Pancreas (tissue), 10 donors: ENCODE data around the gene ZNF518A. TPM values are rescaled to one million over a fixed set of nuclear protein-coding genes. Genes with fewer than 3 reads are reported as not detected.

Source experiments
- ATAC-seq, 4 donors: fragments of 200-7000 bp; cut with Tn5 transposase; one replicate each; pipeline versions ENCODE4 v1.8.0 to v1.9.1; 2020; ENCODE audit warnings: mild to moderate bottlenecking in 4 of 4, moderate library complexity in 4 of 4
- DNase-seq, 6 donors: peaks; one replicate each; pipeline ENCODE4 v3.0.0-alpha.2; 2020
- FAIRE-seq: peaks from 2 replicates; lab custom pipeline; 2012; peaks lifted over from hg19 to GRCh38; lab: Jason Lieb, UNC
- H3K27ac ChIP-seq, 4 donors: fragments of 200-600 bp; sonication (generic); 1 replicate in 3 of 4; 2 replicates in 1 of 4; pipeline versions ENCODE4 v1.5.0 to v1.8.0; 2020
- H3K27me3 ChIP-seq, 4 donors: fragments of 200-600 bp; one replicate each; pipeline ENCODE4 v1.8.0; 2021
- H3K36me3 ChIP-seq, 3 donors: fragments of 200-600 bp; sonication (generic) in 1 of 3; one replicate each; pipeline versions ENCODE4 v1.5.0 to v1.8.0; 2020 to 2021
- H3K4me1 ChIP-seq, 3 donors: fragments of 200-600 bp; one replicate each; pipeline ENCODE4 v1.8.0; 2021
- H3K4me3 ChIP-seq, 4 donors: fragments of 200-600 bp; sonication (generic) in 2 of 4; one replicate each; pipeline versions ENCODE4 v1.5.0 to v1.8.0; 2020 to 2021
- H3K9me3 ChIP-seq, 4 donors: fragments of 200-600 bp; one replicate each; pipeline ENCODE4 v1.8.0; 2021
- CTCF ChIP-seq, 4 donors: fragments of 200-600 bp; sonication (generic) in 3 of 4; IDR thresholded peaks; one replicate each; pipeline versions ENCODE4 v1.5.0 to v1.8.0; 2021; ENCODE audit warnings: antibody characterized with exemption in 4 of 4
- WGBS, 2 donors: extraction: QIAGEN DNeasy Blood & Tissue Kit; methylation state at CpG; one replicate each; pipeline ENCODE4 v1.1.7; 2013; 5-methylcytosine and 5-hydroxymethylcytosine counted together
- intact Hi-C, 3 donors: fragments of 100-400 bp; cut with DNase I; formaldehyde crosslinking; loops; one replicate each; pipeline versions ENCODE4 v1.11.1 to v1.14.2; 2022
- polyA plus RNA-seq, 2 donors: library from polyadenylated mRNA; stranded (reverse); fragments of 200-250 nt; gene quantifications; one replicate each; pipeline ENCODE4 v1.2.3, GENCODE V29; 2013
- total RNA-seq, 6 donors: library from RNA; stranded (reverse); fragmentation: NEBNext Ultra II Directional in 4 of 6; extraction: Animal tissue kit (Norgen Biotek cat#: 25700) in 4 of 6; gene quantifications; one replicate each; pipeline versions ENCODE4 v1.2.1 to v1.2.4, GENCODE V29; 2021 to 2023
- donor health status: healthy with polysubstance abuse.
- donor health status: DM: no; HTN: no; CAD: no; lungs with moderate emphysema.
- donor health status: DM: no; HTN: no; CAD: no.
- donor health status: control.
- donor health status: control.
- donor health status: Bipolar disorder and iron deficiency.
- donor health status: DM: yes; HTN: yes; CAD: no.
- donor health status: DM: no; HTN: no; CAD: no.
- donor health status: DM: no; HTN: no; CAD: no.
- donor health status: DM: yes; HTN: yes; CAD: no.

Gene ZNF518A
- total and polyA plus RNA-seq, 8 donors = 4.9 to 18.2 (median 10.5) TPM

DNA sequence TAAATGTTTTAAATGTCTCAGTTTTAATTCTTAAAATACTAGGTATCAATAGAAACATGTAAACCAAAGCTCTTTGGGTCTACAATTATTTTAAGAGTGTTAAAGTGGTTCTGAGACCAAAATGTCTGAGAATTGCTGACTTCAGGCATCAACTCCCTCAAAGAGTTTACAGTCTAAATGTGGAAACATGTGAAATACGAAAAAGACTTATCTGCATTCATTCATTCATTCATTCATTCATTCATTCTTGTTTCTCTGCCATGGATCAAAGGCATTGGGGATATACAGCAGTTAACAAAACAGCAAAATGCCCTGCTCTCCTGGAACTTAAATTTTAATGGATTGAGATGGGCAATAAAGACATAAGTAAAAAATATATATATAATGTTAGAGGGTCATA, 71.4 kb downstream of the ZNF518A start:
- intact Hi-C loops = no loop called here
- Histone ChIP-seq H3K27ac (no peak overlapping the region), H3K9me3 (no peaks in the 10 kb centered on the region), H3K27me3 (no peaks in the 10 kb centered on the region), H3K36me3 (peaks cover 0 to 34% (median 0%) of the 10 kb centered on the region in 3 donors), H3K4me1 (no peaks in the 10 kb centered on the region), H3K4me3 (no peak overlapping the region)
- no peak for TF ChIP-seq CTCF (IDR thresholded peaks at IDR 0.05)
- 55 to 87% methylated on average over 1 of the region's 1 CpG for WGBS, 2 donors
- ATAC-seq (no peak), FAIRE-seq (no peak), DNase-seq (no peak)

GRCh38 chr10:96205580-96205979, 75.5 kb downstream of the ZNF518A start:
- TF ChIP-seq CTCF (IDR thresholded peaks at IDR 0.05) = no peak
- no peak for FAIRE-seq
- H3K9me3 ChIP-seq = no peaks in the 10 kb centered on the region
- no peaks in the 10 kb centered on the region for H3K4me1 ChIP-seq
- 91 to 100% methylated on average over 1 of the region's 1 CpG for WGBS, 2 donors
- H3K36me3 ChIP-seq = peaks cover 0 to 36% (median 0%) of the 10 kb centered on the region in 3 donors
- H3K4me3 ChIP-seq = no peak overlapping the region
- intact Hi-C loops = no loop called here
- no peak for DNase-seq
- no peak overlapping the region for H3K27ac ChIP-seq
- H3K27me3 ChIP-seq = no peaks in the 10 kb centered on the region
- ATAC-seq = no peak

DNA sequence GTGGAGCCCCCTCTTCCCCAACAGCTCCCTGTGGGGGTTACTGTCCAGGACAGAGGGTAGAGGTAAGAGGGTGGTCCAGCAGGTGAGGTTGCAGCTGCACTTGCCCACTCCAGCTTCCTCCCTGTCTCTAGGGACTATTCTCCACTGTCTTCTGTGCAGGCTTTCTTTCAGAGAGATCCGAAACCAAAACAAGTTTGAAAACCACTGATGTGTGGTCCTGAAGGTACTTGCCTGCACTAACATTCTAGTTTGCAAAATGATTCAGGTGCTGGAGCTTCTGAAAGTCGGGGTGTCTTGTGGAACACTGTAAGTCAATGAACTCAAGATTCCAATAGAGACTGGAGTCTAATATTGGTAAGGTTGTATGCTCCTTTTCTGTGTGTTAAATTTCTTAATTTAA, 78.2 kb downstream of the ZNF518A start:
- Histone ChIP-seq H3K9me3 (no peaks in the 10 kb centered on the region), H3K36me3 (peaks cover 0 to 28% (median 0%) of the 10 kb centered on the region in 3 donors), H3K4me3 (no peak overlapping the region), H3K27ac (no peak overlapping the region), H3K27me3 (no peaks in the 10 kb centered on the region), H3K4me1 (no peaks in the 10 kb centered on the region)
- no peak for ATAC-seq
- no peak for FAIRE-seq
- no peak for TF ChIP-seq CTCF (IDR thresholded peaks at IDR 0.05)
- intact Hi-C loops = no loop called here
- DNase-seq = no peak
- 83 to 88% methylated on average over 2 of the region's 2 CpGs for WGBS, 2 donors

DNA sequence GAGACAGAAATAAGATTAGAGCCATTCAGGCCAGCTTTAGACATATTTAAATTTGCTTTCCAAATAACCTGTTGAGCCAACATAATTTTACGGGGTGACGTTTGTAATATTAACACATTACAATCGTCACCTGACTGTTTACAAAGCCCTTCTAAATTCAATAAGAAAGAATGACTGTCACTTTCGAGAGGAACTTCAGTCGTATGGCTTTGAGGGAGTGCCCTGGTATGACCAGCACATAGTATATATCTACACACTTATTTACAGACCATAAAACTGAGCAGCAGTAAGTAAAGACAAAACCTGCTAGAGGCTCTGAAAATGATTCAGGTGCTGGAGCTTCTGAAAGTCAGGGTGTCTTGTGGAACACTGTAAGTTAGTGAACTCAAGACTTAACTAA, 78.8 kb downstream of the ZNF518A start:
- FAIRE-seq (no peak), ATAC-seq (no peak), DNase-seq (no peak)
- Histone ChIP-seq H3K36me3 (peaks cover 0 to 22% (median 0%) of the 10 kb centered on the region in 3 donors), H3K9me3 (no peaks in the 10 kb centered on the region), H3K4me1 (no peaks in the 10 kb centered on the region), H3K4me3 (no peak overlapping the region), H3K27me3 (no peaks in the 10 kb centered on the region), H3K27ac (no peak overlapping the region)
- no peak for TF ChIP-seq CTCF (IDR thresholded peaks at IDR 0.05)
- intact Hi-C loops = no loop called here
- 68 to 70% methylated on average over 5 of the region's 5 CpGs for WGBS, 2 donors

DNA sequence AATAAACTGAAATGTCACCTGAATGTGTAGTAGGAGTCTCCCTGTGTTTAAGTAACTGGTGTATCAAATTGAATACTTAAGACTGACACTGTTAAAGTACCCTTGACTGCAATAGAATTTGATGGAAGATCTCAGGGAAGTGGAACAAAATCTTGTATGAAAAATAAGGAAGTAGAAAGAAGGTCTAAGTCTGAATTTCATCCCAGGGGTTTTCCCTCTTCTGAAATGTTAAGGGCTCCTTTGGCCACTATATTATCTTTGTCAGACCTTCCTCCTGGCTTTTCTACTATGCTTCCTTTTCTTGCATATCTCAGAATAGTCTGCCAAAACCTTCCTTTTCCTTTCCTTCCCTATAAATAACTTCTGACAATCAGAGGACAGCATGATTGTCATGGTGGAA, 81.7 kb downstream of the ZNF518A start:
- TF ChIP-seq CTCF (IDR thresholded peaks at IDR 0.05) = no peak
- FAIRE-seq = no peak
- H3K4me3 ChIP-seq = no peak overlapping the region
- ATAC-seq = no peak
- DNase-seq = no peak
- H3K27me3 ChIP-seq = no peaks in the 10 kb centered on the region
- H3K27ac ChIP-seq = no peak overlapping the region
- no peaks in the 10 kb centered on the region for H3K4me1 ChIP-seq
- intact Hi-C loops = no loop called here
- H3K36me3 ChIP-seq = peaks cover 0 to 17% (median 0%) of the 10 kb centered on the region in 3 donors
- H3K9me3 ChIP-seq = no peaks in the 10 kb centered on the region
